ENCODE measurements around the gene PCDHGB3. TPM values are rescaled to one million over a fixed set of nuclear protein-coding genes. Genes with fewer than 3 reads are reported as not detected.
"Not testable (repeated sequence)": the region's sequence is repeated elsewhere in the genome, so short reads cannot be mapped to it uniquely, and the experiment has no call there.

PCDHGB3 gene
- total RNA-seq, 1 donor from 2014 or later = 5.5 TPM

DNA sequence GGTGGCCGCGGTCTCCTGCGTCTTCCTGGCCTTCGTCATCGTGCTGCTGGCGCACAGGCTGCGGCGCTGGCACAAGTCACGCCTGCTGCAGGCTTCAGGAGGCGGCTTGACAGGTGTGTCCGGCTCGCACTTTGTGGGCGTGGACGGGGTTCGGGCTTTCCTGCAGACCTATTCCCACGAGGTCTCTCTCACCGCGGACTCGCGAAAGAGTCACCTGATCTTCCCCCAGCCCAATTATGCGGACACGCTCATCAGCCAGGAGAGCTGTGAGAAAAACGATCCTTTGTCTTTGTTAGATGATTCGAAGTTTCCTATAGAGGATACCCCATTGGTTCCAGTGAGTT lies 45.2 kb downstream of the PCDHGB3 start:
- DNase-seq (ENCODE audit: extremely low read depth, low read depth, low spot score) = not testable (repeated sequence)

DNA sequence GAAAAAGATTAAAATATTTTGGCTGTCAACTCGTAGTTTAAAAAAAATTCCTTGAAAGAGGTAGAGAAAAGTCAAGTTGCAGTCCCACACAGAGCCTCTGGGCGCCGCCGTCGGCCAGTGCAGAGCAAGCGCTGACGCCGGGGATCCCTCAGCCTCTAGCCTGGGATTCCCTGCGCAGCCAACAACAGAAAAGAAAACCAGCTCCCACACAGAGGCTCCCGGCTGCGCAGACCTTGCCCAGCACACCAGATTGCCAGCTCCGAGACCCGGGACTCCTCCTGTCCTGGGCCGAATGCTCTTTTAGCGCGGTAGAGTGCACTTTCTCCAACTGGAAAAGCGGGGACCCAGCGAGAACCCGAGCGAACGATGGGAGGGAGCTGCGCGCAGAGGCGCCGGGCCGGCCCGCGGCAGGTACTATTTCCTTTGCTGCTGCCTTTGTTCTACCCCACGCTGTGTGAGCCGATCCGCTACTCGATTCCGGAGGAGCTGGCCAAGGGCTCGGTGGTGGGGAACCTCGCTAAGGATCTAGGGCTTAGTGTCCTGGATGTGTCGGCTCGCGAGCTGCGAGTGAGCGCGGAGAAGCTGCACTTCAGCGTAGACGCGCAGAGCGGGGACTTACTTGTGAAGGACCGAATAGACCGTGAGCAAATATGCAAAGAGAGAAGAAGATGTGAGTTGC lies 47.6 kb downstream of the PCDHGB3 start, which contains the start of gene PCDHGB7:
Gene PCDHGB7 (plus strand): TSS at position 184 of the 679 bp plus-strand sequence. CDS start 183 bp downstream, at position 367.
- not testable (repeated sequence) for DNase-seq (ENCODE audit: extremely low read depth, low read depth, low spot score)

DNA sequence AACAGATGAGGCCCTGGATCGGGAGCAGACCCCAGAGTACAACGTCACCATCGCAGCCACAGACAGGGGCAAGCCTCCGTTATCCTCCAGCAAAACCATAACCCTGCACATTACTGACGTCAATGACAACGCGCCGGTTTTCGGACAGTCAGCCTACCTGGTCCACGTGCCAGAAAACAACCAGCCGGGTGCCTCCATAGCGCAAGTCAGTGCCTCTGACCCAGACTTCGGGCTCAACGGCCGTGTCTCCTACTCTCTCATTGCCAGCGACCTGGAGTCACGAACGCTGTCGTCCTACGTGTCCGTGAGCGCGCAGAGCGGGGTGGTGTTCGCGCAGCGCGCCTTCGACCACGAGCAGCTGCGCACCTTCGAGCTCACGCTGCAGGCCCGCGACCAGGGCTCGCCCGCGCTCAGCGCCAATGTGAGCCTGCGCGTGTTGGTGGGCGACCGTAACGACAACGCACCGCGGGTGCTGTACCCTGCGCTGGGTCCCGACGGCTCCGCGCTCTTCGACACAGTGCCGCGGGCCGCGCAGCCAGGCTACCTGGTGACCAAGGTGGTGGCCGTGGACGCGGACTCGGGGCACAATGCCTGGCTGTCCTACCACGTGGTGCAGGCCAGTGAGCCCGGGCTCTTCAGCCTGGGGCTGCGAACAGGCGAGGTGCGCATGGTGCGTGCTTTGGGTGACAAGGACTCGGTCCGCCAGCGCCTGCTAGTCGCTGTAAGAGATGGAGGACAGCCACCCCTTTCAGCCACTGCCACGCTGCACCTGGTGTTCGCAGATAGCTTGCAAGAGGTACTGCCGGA lies 49.2 kb downstream of the PCDHGB3 start:
- no peak for DNase-seq (ENCODE audit: extremely low read depth, low read depth, low spot score)

DNA sequence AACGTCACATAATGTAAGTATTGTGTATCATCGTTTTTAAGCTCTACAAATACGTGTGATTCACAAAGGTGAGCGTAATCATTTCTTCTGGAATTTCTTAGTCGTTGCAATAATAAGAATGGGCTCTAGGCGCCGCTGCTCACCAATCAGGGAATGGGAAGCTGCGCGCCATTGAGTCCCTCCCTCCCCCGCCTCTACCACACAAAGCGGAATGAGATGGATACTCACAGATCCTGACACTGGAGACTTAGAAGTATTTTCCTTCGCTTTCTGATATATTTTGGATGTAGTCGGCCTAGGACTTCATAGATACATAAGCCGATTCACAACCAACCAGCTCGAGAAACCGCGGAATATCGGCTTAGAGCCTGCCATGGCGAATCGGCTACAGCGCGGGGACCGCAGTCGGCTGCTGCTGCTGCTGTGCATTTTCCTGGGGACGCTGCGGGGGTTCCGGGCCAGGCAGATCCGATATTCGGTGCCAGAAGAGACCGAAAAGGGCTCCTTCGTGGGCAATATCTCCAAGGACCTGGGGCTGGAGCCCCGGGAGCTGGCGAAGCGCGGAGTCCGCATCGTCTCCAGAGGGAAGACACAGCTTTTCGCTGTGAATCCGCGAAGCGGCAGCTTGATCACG lies 50.9 kb downstream of the PCDHGB3 start, which contains the start of gene PCDHGA11:
Gene PCDHGA11 (plus strand): TSS at position 197 of the 634 bp plus-strand sequence. CDS start 177 bp downstream, at position 374.
- no peak for DNase-seq (ENCODE audit: extremely low read depth, low read depth, low spot score)

- DNase-seq (ENCODE audit: extremely low read depth, low read depth, low spot score) = no peak
Measured at GRCh38 chr5:141421489-141421855, 51.4 kb downstream of the PCDHGB3 start.

Other genes with a start within 250 kb of the PCDHGB3 start
- 0.10 and 0.53 TPM in 2 replicates for gene PCDHB4, start 248.4 kb upstream of the PCDHGB3 start, total RNA-seq
- 2.5 and 4.1 TPM in 2 replicates for gene PCDHB5, start 235.0 kb upstream of the PCDHGB3 start, total RNA-seq
- 0.05 and 0.06 TPM in 2 replicates for gene PCDHB6, start 220.2 kb upstream of the PCDHGB3 start, total RNA-seq
- gene PCDHB7, start 197.6 kb upstream of the PCDHGB3 start, total RNA-seq = 1.6 and 2.4 TPM in 2 replicates
- 0.34 and 0.88 TPM in 2 replicates for gene PCDHB8, start 192.5 kb upstream of the PCDHGB3 start, total RNA-seq
- gene PCDHB16, start 187.9 kb upstream of the PCDHGB3 start, total RNA-seq = 0.05 and 1.1 TPM in 2 replicates
- gene PCDHB9, start 183.1 kb upstream of the PCDHGB3 start, total RNA-seq = 0.15 and 0.41 TPM in 2 replicates
- gene PCDHB10, start 177.9 kb upstream of the PCDHGB3 start, total RNA-seq = 1.1 and 1.3 TPM in 2 replicates
- gene PCDHB11, start 170.6 kb upstream of the PCDHGB3 start, total RNA-seq = 0.58 and 1.5 TPM in 2 replicates
- 0.19 and 0.58 TPM in 2 replicates for gene PCDHB12, start 161.5 kb upstream of the PCDHGB3 start, total RNA-seq
- gene PCDHB13, start 156.3 kb upstream of the PCDHGB3 start, total RNA-seq = 1.8 and 3.0 TPM in 2 replicates
- gene PCDHB14, start 146.9 kb upstream of the PCDHGB3 start, total RNA-seq = 1.6 and 6.7 TPM in 2 replicates
- 0.97 and 1.7 TPM in 2 replicates for gene PCDHB15, start 124.8 kb upstream of the PCDHGB3 start, total RNA-seq
- gene SLC25A2, start 66.2 kb upstream of the PCDHGB3 start, total RNA-seq = 0.76 TPM in 1 of 2 replicates, not detected in the other
- gene TAF7, start 49.5 kb upstream of the PCDHGB3 start, total RNA-seq = 51.0 and 52.6 TPM in 2 replicates
- gene PCDHGA1, start 39.7 kb upstream of the PCDHGB3 start, total RNA-seq = 0.39 and 1.2 TPM in 2 replicates
- 2.6 and 4.1 TPM in 2 replicates for gene PCDHGA2, start 31.5 kb upstream of the PCDHGB3 start, total RNA-seq
- 1.6 and 4.0 TPM in 2 replicates for gene PCDHGA3, start 26.4 kb upstream of the PCDHGB3 start, total RNA-seq
- 0.82 and 2.3 TPM in 2 replicates for gene PCDHGB1, start 20.1 kb upstream of the PCDHGB3 start, total RNA-seq
- 5.7 and 9.2 TPM in 2 replicates for gene PCDHGA4, start 15.2 kb upstream of the PCDHGB3 start, total RNA-seq
- 3.8 and 4.7 TPM in 2 replicates for gene PCDHGB2, start 10.2 kb upstream of the PCDHGB3 start, total RNA-seq
- gene PCDHGA5, start 6.1 kb upstream of the PCDHGB3 start, total RNA-seq = 0.82 and 2.1 TPM in 2 replicates
- gene PCDHGA6, start 3.6 kb downstream of the PCDHGB3 start, total RNA-seq = 4.5 and 6.6 TPM in 2 replicates
- 3.6 and 5.3 TPM in 2 replicates for gene PCDHGA7, start 12.5 kb downstream of the PCDHGB3 start, total RNA-seq
- gene PCDHGB4, start 17.5 kb downstream of the PCDHGB3 start, total RNA-seq = 11.1 and 19.5 TPM in 2 replicates
- gene PCDHGA8, start 22.4 kb downstream of the PCDHGB3 start, total RNA-seq = 0.92 and 2.3 TPM in 2 replicates
- 17.5 and 27.2 TPM in 2 replicates for gene PCDHGB5, start 27.7 kb downstream of the PCDHGB3 start, total RNA-seq
- 3.3 and 4.5 TPM in 2 replicates for gene PCDHGA9, start 32.5 kb downstream of the PCDHGB3 start, total RNA-seq
- 1.8 and 6.2 TPM in 2 replicates for gene PCDHGB6, start 37.8 kb downstream of the PCDHGB3 start, total RNA-seq
- 4.0 and 12.4 TPM in 2 replicates for gene PCDHGA10, start 42.7 kb downstream of the PCDHGB3 start, total RNA-seq
- gene PCDHGB7, start 47.4 kb downstream of the PCDHGB3 start, total RNA-seq = 14.1 and 23.4 TPM in 2 replicates
- 12.3 and 17.5 TPM in 2 replicates for gene PCDHGA11, start 50.8 kb downstream of the PCDHGB3 start, total RNA-seq
- 10.5 and 23.0 TPM in 2 replicates for gene PCDHGA12, start 60.3 kb downstream of the PCDHGB3 start, total RNA-seq
- gene PCDHGC3, start 105.7 kb downstream of the PCDHGB3 start, total RNA-seq = 24.3 and 43.0 TPM in 2 replicates
- 0.44 and 2.5 TPM in 2 replicates for gene PCDHGC4, start 114.8 kb downstream of the PCDHGB3 start, total RNA-seq
- gene PCDHGC5, start 118.8 kb downstream of the PCDHGB3 start, total RNA-seq = 0.24 and 2.5 TPM in 2 replicates
- gene DIAPH1, start 248.8 kb downstream of the PCDHGB3 start, total RNA-seq = 78.6 and 94.1 TPM in 2 replicates

Measured in glomerular endothelial cell (primary cell).